Osteoblast (primary cell): ENCODE data around the gene FGD4. TPM values are rescaled to one million over a fixed set of nuclear protein-coding genes. Genes with fewer than 3 reads are reported as not detected.

Source experiments
- DNase-seq: peaks from one replicate; pipeline ENCODE4 v3.0.0; 2011; ENCODE audit warnings: low spot score, mixed read lengths; ENCODE audit not compliant: insufficient read length; ENCODE audit errors: missing footprints
- H2AFZ ChIP-seq: 2 replicates; pipeline ENCODE4 v1.6.0; 2011; ENCODE audit warnings: mild to moderate bottlenecking, low read length
- H3K27ac ChIP-seq: 2 replicates; pipeline ENCODE4 v1.5.1; 2011; ENCODE audit warnings: mild to moderate bottlenecking, low read depth, low read length, moderate library complexity
- H3K27me3 ChIP-seq: 2 replicates; pipeline ENCODE4 v1.6.0; 2012; ENCODE audit warnings: mild to moderate bottlenecking, control low read depth, inconsistent platforms, low read length, moderate library complexity; ENCODE audit not compliant: insufficient read depth
- H3K36me3 ChIP-seq: 2 replicates; pipeline ENCODE4 v1.5.1; 2011; ENCODE audit warnings: mild to moderate bottlenecking, low read length, control low read depth, moderate library complexity; ENCODE audit not compliant: insufficient read depth
- H3K4me1 ChIP-seq: 2 replicates; pipeline ENCODE4 v1.5.1; 2011; ENCODE audit warnings: mild to moderate bottlenecking, low read length, control low read depth, moderate library complexity; ENCODE audit not compliant: insufficient read depth
- H3K4me2 ChIP-seq: 2 replicates; pipeline ENCODE4 v1.6.0; 2011; ENCODE audit warnings: mild to moderate bottlenecking, low read length; ENCODE audit not compliant: insufficient read depth
- H3K4me3 ChIP-seq: fragments of 200-600 bp; sonication (generic); 3 replicates; pipeline ENCODE4 v1.5.1; 2012; ENCODE audit warnings: mild to moderate bottlenecking, low read length, inconsistent platforms; ENCODE audit not compliant: insufficient read depth
- H3K79me2 ChIP-seq: 2 replicates; pipeline ENCODE4 v1.6.0; 2012; ENCODE audit warnings: mild to moderate bottlenecking, low read length, control low read depth, inconsistent platforms; ENCODE audit not compliant: insufficient read depth
- H3K9me3 ChIP-seq: 2 replicates; pipeline ENCODE4 v1.5.1; 2011; ENCODE audit warnings: low read depth, low read length, control low read depth
- H4K20me1 ChIP-seq: 2 replicates; pipeline ENCODE4 v1.6.0; 2012; ENCODE audit warnings: mild to moderate bottlenecking, low read length, control low read depth; ENCODE audit not compliant: insufficient read depth
- total RNA-seq: library from RNA; depleted of rRNA; stranded (reverse); fragments of >200 nt; gene quantifications from 2 replicates; pipeline ENCODE4 v1.2.3, GENCODE V29; 2012
- TF ChIP-seq, protein P1 (sequence below): IDR thresholded peaks from 2 replicates; pipeline ENCODE4 v1.5.1; 2011; ENCODE audit warnings: mild to moderate bottlenecking, low read depth, low read length, moderate library complexity; ENCODE audit errors: extremely low read depth

FGD4 gene
- total RNA-seq, 1 donor: 11.9 TPM

DNA sequence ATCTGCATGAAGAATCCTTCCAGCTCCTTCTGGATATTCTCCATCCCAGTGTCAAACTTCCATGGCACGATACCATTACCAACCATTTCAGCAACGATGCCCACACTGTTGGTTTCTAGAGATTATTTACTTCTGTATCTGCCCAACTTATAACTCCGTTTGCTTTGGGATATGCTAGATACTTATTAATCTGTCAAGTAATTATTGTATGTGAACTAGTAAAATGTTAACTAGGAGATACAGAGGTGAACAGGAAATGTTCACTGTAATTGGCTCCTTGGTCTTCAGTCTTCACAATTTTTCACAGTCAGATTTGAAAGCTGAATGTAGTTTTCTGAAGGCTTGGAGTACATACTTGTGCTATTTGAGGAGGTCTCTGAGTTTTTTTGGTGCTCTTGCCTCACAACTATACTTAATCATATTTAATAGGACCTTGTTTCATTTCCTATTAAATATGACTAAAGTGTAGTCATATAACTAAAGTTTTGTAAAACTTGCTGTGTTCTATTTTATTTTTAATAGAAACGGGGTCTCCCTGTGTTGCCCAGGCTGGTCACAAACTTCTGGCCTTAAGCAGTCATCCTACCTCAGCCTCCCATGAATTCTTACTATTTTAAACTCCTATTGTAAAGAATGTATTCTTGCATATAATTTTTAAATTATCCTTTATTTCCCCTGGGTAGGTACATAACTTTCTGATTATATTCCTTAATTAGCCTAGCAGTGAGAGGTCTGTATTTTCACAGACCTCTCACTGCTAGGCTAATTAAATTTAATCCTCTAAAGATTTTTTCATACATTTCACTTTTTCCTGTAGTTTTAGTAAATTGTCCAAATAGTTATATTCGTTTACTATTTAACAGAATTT lies 79.7 kb downstream of the FGD4 start:
- no peak overlapping the region for H3K27ac ChIP-seq
- no peaks in the 10 kb centered on the region for H4K20me1 ChIP-seq
- H3K79me2 ChIP-seq: no peaks in the 10 kb centered on the region
- H3K27me3 ChIP-seq: no peaks in the 10 kb centered on the region
- H3K36me3 ChIP-seq: no peaks in the 10 kb centered on the region
- H3K4me1 ChIP-seq: no peaks in the 10 kb centered on the region
- TF ChIP-seq, protein P1, sequence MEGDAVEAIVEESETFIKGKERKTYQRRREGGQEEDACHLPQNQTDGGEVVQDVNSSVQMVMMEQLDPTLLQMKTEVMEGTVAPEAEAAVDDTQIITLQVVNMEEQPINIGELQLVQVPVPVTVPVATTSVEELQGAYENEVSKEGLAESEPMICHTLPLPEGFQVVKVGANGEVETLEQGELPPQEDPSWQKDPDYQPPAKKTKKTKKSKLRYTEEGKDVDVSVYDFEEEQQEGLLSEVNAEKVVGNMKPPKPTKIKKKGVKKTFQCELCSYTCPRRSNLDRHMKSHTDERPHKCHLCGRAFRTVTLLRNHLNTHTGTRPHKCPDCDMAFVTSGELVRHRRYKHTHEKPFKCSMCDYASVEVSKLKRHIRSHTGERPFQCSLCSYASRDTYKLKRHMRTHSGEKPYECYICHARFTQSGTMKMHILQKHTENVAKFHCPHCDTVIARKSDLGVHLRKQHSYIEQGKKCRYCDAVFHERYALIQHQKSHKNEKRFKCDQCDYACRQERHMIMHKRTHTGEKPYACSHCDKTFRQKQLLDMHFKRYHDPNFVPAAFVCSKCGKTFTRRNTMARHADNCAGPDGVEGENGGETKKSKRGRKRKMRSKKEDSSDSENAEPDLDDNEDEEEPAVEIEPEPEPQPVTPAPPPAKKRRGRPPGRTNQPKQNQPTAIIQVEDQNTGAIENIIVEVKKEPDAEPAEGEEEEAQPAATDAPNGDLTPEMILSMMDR: no peak
- H3K4me3 ChIP-seq: no peak overlapping the region
- H3K9me3 ChIP-seq: no peaks in the 10 kb centered on the region
- no peak overlapping the region for H2AFZ ChIP-seq
- no peak overlapping the region for H3K4me2 ChIP-seq
- DNase-seq: no peak

DNA sequence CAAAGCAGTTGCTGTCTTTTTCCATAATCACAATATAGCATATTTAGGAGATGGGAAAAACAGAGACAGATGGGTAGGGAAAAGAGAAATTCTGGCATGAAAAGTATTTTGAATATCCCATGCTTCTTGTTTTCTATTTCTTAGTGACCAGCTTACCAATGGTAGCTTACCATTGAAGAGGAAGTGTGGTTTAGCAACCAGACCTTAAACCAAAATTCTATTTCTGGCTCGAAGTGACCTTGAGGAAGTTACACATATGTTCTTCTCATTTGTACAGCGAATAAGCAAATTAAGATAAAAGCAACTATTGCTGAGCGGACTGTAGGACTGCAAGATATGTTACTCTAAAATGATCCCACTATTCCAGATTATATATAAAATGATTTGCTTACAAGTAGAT lies 82.9 kb downstream of the FGD4 start:
- Histone ChIP-seq H3K4me3 (no peak overlapping the region), H4K20me1 (no peaks in the 10 kb centered on the region), H3K4me2 (no peak overlapping the region), H3K36me3 (no peaks in the 10 kb centered on the region), H3K27ac (no peak overlapping the region), H3K9me3 (no peaks in the 10 kb centered on the region), H2AFZ (no peak overlapping the region), H3K79me2 (no peaks in the 10 kb centered on the region), H3K27me3 (no peaks in the 10 kb centered on the region), H3K4me1 (no peaks in the 10 kb centered on the region)
- TF ChIP-seq, protein P1: no peak
- DNase-seq: no peak

DNA sequence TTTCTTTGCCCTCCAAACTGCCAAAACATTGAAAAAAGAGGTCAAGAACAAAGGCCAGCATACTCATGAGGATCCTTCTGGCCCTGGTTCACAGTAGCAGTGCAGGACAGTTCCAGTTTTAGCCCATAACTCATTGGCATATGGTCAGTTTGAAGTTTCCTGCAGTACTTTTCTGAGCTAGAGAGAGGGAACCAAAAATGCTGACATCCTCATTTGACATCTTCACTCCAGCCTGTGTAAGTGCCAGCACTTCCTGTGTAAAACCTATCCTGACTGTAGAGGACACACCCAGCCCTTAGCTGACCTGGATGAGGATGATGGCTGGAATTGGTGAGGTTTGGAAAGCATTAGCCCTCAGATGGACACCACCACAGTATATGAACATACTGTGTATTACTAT lies 84.1 kb downstream of the FGD4 start:
- H3K9me3 ChIP-seq: no peaks in the 10 kb centered on the region
- H4K20me1 ChIP-seq: no peaks in the 10 kb centered on the region
- no peaks in the 10 kb centered on the region for H3K27me3 ChIP-seq
- H3K79me2 ChIP-seq: no peaks in the 10 kb centered on the region
- H3K4me3 ChIP-seq: no peak overlapping the region
- H3K4me2 ChIP-seq: no peak overlapping the region
- H3K27ac ChIP-seq: no peak overlapping the region
- no peaks in the 10 kb centered on the region for H3K4me1 ChIP-seq
- TF ChIP-seq, protein P1: no peak
- no peak overlapping the region for H2AFZ ChIP-seq
- no peak for DNase-seq
- no peaks in the 10 kb centered on the region for H3K36me3 ChIP-seq

DNA sequence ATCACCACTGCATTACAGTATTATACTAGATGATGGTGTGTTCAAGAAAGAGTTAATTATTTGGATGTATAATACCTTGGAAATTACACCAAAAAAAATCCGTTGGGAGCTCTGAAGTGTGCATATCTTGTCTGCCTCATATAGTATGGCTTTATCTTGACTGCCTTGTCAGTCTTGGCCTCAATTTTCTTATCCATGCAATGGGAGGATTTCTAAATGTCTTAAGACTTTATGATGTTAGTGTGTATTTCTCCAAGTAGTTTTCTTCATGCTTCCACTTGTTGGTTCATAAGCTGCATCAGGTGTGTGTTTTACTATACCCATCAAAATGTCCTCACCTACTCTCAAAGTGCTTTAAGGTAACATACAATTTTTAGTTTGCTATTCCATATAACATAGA lies 84.6 kb downstream of the FGD4 start:
- no peaks in the 10 kb centered on the region for H3K36me3 ChIP-seq
- no peak overlapping the region for H3K27ac ChIP-seq
- no peak overlapping the region for H2AFZ ChIP-seq
- TF ChIP-seq, protein P1: no peak
- H3K9me3 ChIP-seq: no peaks in the 10 kb centered on the region
- no peak for DNase-seq
- no peaks in the 10 kb centered on the region for H3K27me3 ChIP-seq
- H3K4me1 ChIP-seq: no peaks in the 10 kb centered on the region
- no peak overlapping the region for H3K4me3 ChIP-seq
- no peak overlapping the region for H3K4me2 ChIP-seq
- no peaks in the 10 kb centered on the region for H4K20me1 ChIP-seq
- no peaks in the 10 kb centered on the region for H3K79me2 ChIP-seq
